ENCODE data around the gene OR10H5. TPM values are rescaled to one million over a fixed set of nuclear protein-coding genes. Genes with fewer than 3 reads are reported as not detected.
"Not testable (repeated sequence)": the region's sequence is repeated elsewhere in the genome, so short reads cannot be mapped to it uniquely, and the experiment has no call there.

Gene OR10H5
- total and polyA plus RNA-seq, 4 donors: not detected

DNA sequence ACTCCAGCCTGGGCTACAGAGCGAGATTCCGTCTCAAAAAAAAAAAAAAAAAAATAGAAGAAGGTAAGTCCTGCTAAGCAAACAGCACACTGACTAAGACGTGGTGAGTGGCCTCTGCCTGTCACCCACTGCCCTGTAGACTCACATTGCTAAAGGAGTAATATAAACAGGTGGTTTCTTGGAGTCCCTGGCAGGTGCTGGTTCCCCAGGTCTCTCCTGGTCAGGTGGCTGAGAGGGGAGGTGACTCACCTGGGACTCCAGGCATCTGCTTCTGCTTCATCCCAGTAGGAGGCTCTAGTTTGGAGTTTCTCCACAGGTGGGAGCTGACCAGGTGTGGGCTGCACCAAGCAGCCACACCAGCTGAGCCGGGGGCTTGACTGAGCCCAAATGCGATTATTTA is 27.8 kb downstream of the OR10H5 start, which contains the start of gene OR10H1:
OR10H1 (minus strand) TSS at position 359 of the 400 bp plus-strand sequence. CDS start 7,627 bp downstream, outside the sequence.
- H3K9me3 ChIP-seq (ENCODE audit: control insufficient read depth in 4 of 4, insufficient read depth in 3 of 4, low read length in 3 of 4): no peaks in the 10 kb centered on the region
- peaks cover 0 to 13% (median 3%) of the 10 kb centered on the region in 3 donors for H3K27me3 ChIP-seq (ENCODE audit: control insufficient read depth in 3 of 3, insufficient read depth in 3 of 3, low read length in 2 of 3)
- H3K9ac ChIP-seq (ENCODE audit: insufficient read depth in 1 of 2, low read length in 2 of 2): no peak within 1 kb of the TSS
- H3K27ac ChIP-seq (ENCODE audit: low read depth in 1 of 2, low read length in 1 of 2): no peak within 1 kb of the TSS
- no peak within 1 kb of the TSS for H3K4me3 ChIP-seq
- ATAC-seq (ENCODE audit: insufficient read depth, low FRiP score) (peak; percentile 58), DNase-seq (no peak)
- TF ChIP-seq, protein P1, sequence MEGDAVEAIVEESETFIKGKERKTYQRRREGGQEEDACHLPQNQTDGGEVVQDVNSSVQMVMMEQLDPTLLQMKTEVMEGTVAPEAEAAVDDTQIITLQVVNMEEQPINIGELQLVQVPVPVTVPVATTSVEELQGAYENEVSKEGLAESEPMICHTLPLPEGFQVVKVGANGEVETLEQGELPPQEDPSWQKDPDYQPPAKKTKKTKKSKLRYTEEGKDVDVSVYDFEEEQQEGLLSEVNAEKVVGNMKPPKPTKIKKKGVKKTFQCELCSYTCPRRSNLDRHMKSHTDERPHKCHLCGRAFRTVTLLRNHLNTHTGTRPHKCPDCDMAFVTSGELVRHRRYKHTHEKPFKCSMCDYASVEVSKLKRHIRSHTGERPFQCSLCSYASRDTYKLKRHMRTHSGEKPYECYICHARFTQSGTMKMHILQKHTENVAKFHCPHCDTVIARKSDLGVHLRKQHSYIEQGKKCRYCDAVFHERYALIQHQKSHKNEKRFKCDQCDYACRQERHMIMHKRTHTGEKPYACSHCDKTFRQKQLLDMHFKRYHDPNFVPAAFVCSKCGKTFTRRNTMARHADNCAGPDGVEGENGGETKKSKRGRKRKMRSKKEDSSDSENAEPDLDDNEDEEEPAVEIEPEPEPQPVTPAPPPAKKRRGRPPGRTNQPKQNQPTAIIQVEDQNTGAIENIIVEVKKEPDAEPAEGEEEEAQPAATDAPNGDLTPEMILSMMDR (IDR thresholded peaks at IDR 0.05; ENCODE audit: control extremely low read depth, extremely low read depth): no peak
- WGBS, 2 donors: 65 to 72% methylated on average over 5 of the region's 5 CpGs
- no peaks in the 10 kb centered on the region for H3K4me1 ChIP-seq (ENCODE audit: control insufficient read depth in 5 of 5, insufficient read depth in 5 of 5, low read length in 5 of 5)
- no peaks in the 10 kb centered on the region for H3K36me3 ChIP-seq (ENCODE audit: control insufficient read depth in 4 of 4, insufficient read depth in 4 of 4, low read length in 4 of 4)

- H3K27me3 ChIP-seq (ENCODE audit: control insufficient read depth in 3 of 3, insufficient read depth in 3 of 3, low read length in 2 of 3): no peaks in the 10 kb centered on the region
- H3K9me3 ChIP-seq (ENCODE audit: control insufficient read depth in 4 of 4, insufficient read depth in 3 of 4, low read length in 3 of 4): no peaks in the 10 kb centered on the region
- TF ChIP-seq, protein P1 (IDR thresholded peaks at IDR 0.05; ENCODE audit: control extremely low read depth, extremely low read depth): no peak
- DNase-seq: no peak
- H3K4me3 ChIP-seq: no peak overlapping the region
- H3K27ac ChIP-seq (ENCODE audit: low read depth in 1 of 2, low read length in 1 of 2): no peak overlapping the region
- no peaks in the 10 kb centered on the region for H3K36me3 ChIP-seq (ENCODE audit: control insufficient read depth in 4 of 4, insufficient read depth in 4 of 4, low read length in 4 of 4)
- no peaks in the 10 kb centered on the region for H3K4me1 ChIP-seq (ENCODE audit: control insufficient read depth in 5 of 5, insufficient read depth in 5 of 5, low read length in 5 of 5)
- ATAC-seq (ENCODE audit: insufficient read depth, low FRiP score): no peak
- 89 to 91% methylated on average over 8 of the region's 8 CpGs for WGBS, 2 donors
- no peak overlapping the region for H3K9ac ChIP-seq (ENCODE audit: insufficient read depth in 1 of 2, low read length in 2 of 2)
Measured at GRCh38 chr19:15820646-15821045, 33.2 kb downstream of the OR10H5 start.

DNA sequence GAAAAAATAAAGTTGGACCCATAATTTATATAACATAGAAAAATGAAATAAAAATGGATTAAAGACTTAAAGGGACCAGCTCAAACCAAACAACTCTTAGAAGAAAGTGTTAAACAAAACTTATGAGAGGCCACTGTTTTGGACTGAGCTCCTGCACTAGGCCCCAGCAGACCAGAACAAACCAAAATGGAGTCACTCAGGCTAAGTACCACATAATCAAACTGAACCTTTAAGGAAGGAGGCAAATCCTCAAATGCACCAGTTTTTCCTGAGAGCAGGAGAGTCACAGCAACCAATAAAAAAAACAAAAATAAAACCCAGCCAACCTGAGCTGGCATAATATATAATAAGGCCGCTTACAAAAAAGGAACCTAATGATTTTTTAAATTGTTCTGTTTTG is 38.3 kb downstream of the OR10H5 start:
- no peak overlapping the region for H3K9ac ChIP-seq (ENCODE audit: insufficient read depth in 1 of 2, low read length in 2 of 2)
- H3K4me3 ChIP-seq: no peak overlapping the region
- TF ChIP-seq, protein P1 (IDR thresholded peaks at IDR 0.05; ENCODE audit: control extremely low read depth, extremely low read depth): no peak
- H3K4me1 ChIP-seq (ENCODE audit: control insufficient read depth in 5 of 5, insufficient read depth in 5 of 5, low read length in 5 of 5): no peaks in the 10 kb centered on the region
- ATAC-seq (ENCODE audit: insufficient read depth, low FRiP score) (no peak), DNase-seq (no peak)
- H3K9me3 ChIP-seq (ENCODE audit: control insufficient read depth in 4 of 4, insufficient read depth in 3 of 4, low read length in 3 of 4): no peaks in the 10 kb centered on the region
- WGBS, 2 donors: 72 to 88% methylated on average over 1 of the region's 1 CpG
- H3K27ac ChIP-seq (ENCODE audit: low read depth in 1 of 2, low read length in 1 of 2): no peak overlapping the region
- H3K27me3 ChIP-seq (ENCODE audit: control insufficient read depth in 3 of 3, insufficient read depth in 3 of 3, low read length in 2 of 3): no peaks in the 10 kb centered on the region
- no peaks in the 10 kb centered on the region for H3K36me3 ChIP-seq (ENCODE audit: control insufficient read depth in 4 of 4, insufficient read depth in 4 of 4, low read length in 4 of 4)

DNA sequence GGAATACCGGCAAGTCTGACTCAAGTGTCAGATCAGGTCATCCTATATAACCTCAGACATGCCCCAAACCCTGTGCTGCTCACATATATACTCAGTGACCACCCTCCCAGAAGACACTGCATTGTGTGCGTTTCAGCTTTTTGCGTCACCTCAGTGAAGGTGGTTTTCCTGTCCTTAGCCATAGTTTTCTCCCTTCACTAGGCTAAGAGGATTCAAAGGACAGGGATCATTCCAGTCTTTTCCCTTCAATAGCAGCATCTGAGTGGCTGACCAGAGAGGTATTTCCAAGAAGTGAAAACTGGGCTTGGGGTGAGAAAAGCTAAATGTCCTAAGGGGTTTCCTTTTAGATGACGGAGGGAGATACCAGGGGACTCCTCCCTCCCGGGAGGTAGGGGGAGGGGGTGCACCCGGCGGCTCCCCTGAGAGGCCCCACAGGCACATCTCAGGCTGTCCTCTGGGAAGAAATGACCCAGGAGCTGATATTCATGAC is 40.7 kb downstream of the OR10H5 start:
- Histone ChIP-seq H3K27me3 (ENCODE audit: control insufficient read depth in 3 of 3, insufficient read depth in 3 of 3, low read length in 2 of 3) (no peaks in the 10 kb centered on the region), H3K4me1 (ENCODE audit: control insufficient read depth in 5 of 5, insufficient read depth in 5 of 5, low read length in 5 of 5) (no peaks in the 10 kb centered on the region), H3K9ac (ENCODE audit: insufficient read depth in 1 of 2, low read length in 2 of 2) (no peak overlapping the region), H3K9me3 (ENCODE audit: control insufficient read depth in 4 of 4, insufficient read depth in 3 of 4, low read length in 3 of 4) (no peaks in the 10 kb centered on the region), H3K27ac (ENCODE audit: low read depth in 1 of 2, low read length in 1 of 2) (no peak overlapping the region), H3K36me3 (ENCODE audit: control insufficient read depth in 4 of 4, insufficient read depth in 4 of 4, low read length in 4 of 4) (no peaks in the 10 kb centered on the region), H3K4me3 (no peak overlapping the region)
- WGBS, 2 donors: 46 to 56% methylated on average over 7 of the region's 7 CpGs
- TF ChIP-seq, protein P1 (IDR thresholded peaks at IDR 0.05; ENCODE audit: control extremely low read depth, extremely low read depth): no peak
- DNase-seq (no peak), ATAC-seq (ENCODE audit: insufficient read depth, low FRiP score) (no peak)

DNA sequence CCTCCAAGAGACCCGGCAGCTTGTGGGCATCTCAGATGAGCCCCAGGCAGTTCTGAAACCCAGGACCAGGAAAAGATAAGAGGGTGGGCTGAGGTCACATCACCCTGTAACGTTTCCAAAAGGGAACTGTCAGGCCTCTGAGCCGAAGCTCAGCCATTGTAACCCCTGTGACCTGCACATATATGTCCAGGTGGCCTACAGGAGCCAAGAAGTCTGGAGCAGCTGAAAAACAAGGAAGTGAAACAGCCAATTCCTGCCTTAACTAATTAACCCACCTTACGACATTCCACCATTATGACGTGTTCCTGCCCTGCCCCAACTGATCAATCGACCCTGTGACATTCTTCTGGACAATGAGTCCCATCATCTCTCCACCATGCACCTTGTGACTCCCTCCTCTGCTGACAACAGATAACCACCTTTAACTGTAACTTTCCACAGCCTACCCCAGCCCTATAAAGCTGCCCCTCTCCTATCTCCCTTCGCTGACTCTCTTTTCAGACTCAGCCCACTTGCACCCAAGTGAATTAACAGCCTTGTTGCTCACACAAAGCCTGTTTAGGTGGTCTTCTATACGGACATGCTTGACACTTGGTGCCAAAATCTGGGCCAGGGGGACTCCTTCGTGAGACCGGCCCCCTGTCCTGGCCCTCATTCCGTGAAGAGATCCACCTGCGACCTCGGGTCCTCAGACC is 41.3 kb downstream of the OR10H5 start:
- not testable (repeated sequence) for H3K4me1 ChIP-seq (ENCODE audit: control insufficient read depth in 5 of 5, insufficient read depth in 5 of 5, low read length in 5 of 5); H3K27me3 ChIP-seq (ENCODE audit: control insufficient read depth in 3 of 3, insufficient read depth in 3 of 3, low read length in 2 of 3); H3K9ac ChIP-seq (ENCODE audit: insufficient read depth in 1 of 2, low read length in 2 of 2); H3K36me3 ChIP-seq (ENCODE audit: control insufficient read depth in 4 of 4, insufficient read depth in 4 of 4, low read length in 4 of 4); H3K27ac ChIP-seq (ENCODE audit: low read depth in 1 of 2, low read length in 1 of 2); H3K9me3 ChIP-seq (ENCODE audit: control insufficient read depth in 4 of 4, insufficient read depth in 3 of 4, low read length in 3 of 4); ATAC-seq (ENCODE audit: insufficient read depth, low FRiP score); H3K4me3 ChIP-seq
- 60 to 64% methylated on average over 13 of the region's 13 CpGs for WGBS, 2 donors
- DNase-seq: peak in 1 of 3 donors; percentile 3
